Mesendoderm (in vitro differentiated cells): ENCODE data around the gene KLHL1.
A peak's percentile ranks its signal among the peaks of the same experiment; 100 is the strongest.

Source experiments
- DNase-seq: peaks from one replicate; pipeline ENCODE4 v3.0.0; 2013
- H2AK5ac ChIP-seq: 2 replicates; pipeline ENCODE4 v1.6.1; 2013; ENCODE audit warnings: low read length, inconsistent platforms
- H2BK120ac ChIP-seq: 2 replicates; pipeline ENCODE4 v1.6.1; 2013; ENCODE audit warnings: low read depth, mild to moderate bottlenecking, low read length, moderate library complexity, mixed read lengths
- H2BK15ac ChIP-seq: replicated peaks from 2 replicates; pipeline ENCODE4 v1.6.1; 2013; ENCODE audit warnings: low read depth, mild to moderate bottlenecking, moderate library complexity
- H2BK5ac ChIP-seq: 2 replicates; pipeline ENCODE4 v1.6.1; 2013; ENCODE audit warnings: low read length, inconsistent platforms
- H3K18ac ChIP-seq: 2 replicates; pipeline ENCODE4 v1.6.1; 2013; ENCODE audit warnings: mild to moderate bottlenecking, low read length, mixed read lengths
- H3K23ac ChIP-seq: one replicate; pipeline ENCODE4 v1.6.1; 2013; ENCODE audit warnings: low read length
- H3K27ac ChIP-seq: 2 replicates; pipeline ENCODE4 v1.5.1; 2013; ENCODE audit warnings: low read depth, mild to moderate bottlenecking, inconsistent platforms, low read length, moderate library complexity
- H3K27me3 ChIP-seq: 2 replicates; pipeline ENCODE4 v1.6.1; 2013; ENCODE audit warnings: low read length, control low read depth, mild to moderate bottlenecking, inconsistent platforms; ENCODE audit not compliant: insufficient read depth, poor library complexity
- H3K36me3 ChIP-seq: 2 replicates; pipeline ENCODE4 v1.6.1; 2013; ENCODE audit warnings: low read length, inconsistent platforms; ENCODE audit not compliant: control insufficient read depth, insufficient read depth
- H3K4ac ChIP-seq: one replicate; pipeline ENCODE4 v1.6.1; 2013; ENCODE audit warnings: low read depth, mild to moderate bottlenecking, low read length, moderate library complexity
- H3K4me1 ChIP-seq: 2 replicates; pipeline ENCODE4 v1.6.1; 2013; ENCODE audit warnings: low read depth, low read length, inconsistent platforms; ENCODE audit not compliant: control insufficient read depth
- H3K4me2 ChIP-seq: 2 replicates; pipeline ENCODE4 v1.6.1; 2013; ENCODE audit warnings: low read length
- H3K4me3 ChIP-seq: 2 replicates; pipeline ENCODE4 v1.5.1; 2013; ENCODE audit warnings: mild to moderate bottlenecking, low read length
- H3K56ac ChIP-seq: one replicate; pipeline ENCODE4 v1.6.1; 2013; ENCODE audit warnings: low read length
- H3K79me1 ChIP-seq: 2 replicates; pipeline ENCODE4 v1.6.1; 2013; ENCODE audit warnings: low read length, inconsistent platforms
- H3K79me2 ChIP-seq: 2 replicates; pipeline ENCODE4 v1.6.1; 2013; ENCODE audit warnings: mild to moderate bottlenecking, low read length; ENCODE audit not compliant: control insufficient read depth, insufficient read depth
- H3K9ac ChIP-seq: 2 replicates; pipeline ENCODE4 v1.6.1; 2013; ENCODE audit warnings: low read length, inconsistent platforms
- H4K5ac ChIP-seq: one replicate; pipeline ENCODE4 v1.6.1; 2013; ENCODE audit warnings: low read length
- H4K8ac ChIP-seq: one replicate; pipeline ENCODE4 v1.6.1; 2013; ENCODE audit warnings: low read depth, mild to moderate bottlenecking, control low read depth, low read length, moderate library complexity
- WGBS: extraction: QIAGEN DNeasy Blood & Tissue Kit; methylation state at CpG from one replicate; pipeline ENCODE4 v1.1.7; 2013; ENCODE audit warnings: low lambda C conversion rate, missing lambda C conversion rate; ENCODE audit not compliant: insufficient coverage; ENCODE audit errors: extremely low coverage; 5-methylcytosine and 5-hydroxymethylcytosine counted together

Gene KLHL1

GRCh38 chr13:69872321-69873047, 235.8 kb downstream of the KLHL1 start:
- DNase-seq, result no peak
- Histone ChIP-seq H3K4me1 (no peaks in the 10 kb centered on the region), H3K27me3 (no peaks in the 10 kb centered on the region), H3K79me1 (no peaks in the 10 kb centered on the region), H3K4ac (no peak overlapping the region), H3K36me3 (no peaks in the 10 kb centered on the region), H3K18ac (no peak overlapping the region), H2BK15ac (no peak overlapping the region), H2BK5ac (no peak overlapping the region), H3K27ac (no peak overlapping the region), H2BK120ac (no peak overlapping the region), H4K8ac (no peak overlapping the region), H3K23ac (no peak overlapping the region), H3K4me2 (no peak overlapping the region), H2AK5ac (no peak overlapping the region), H4K5ac (no peak overlapping the region), H3K4me3 (no peak overlapping the region), H3K56ac (no peak overlapping the region), H3K9ac (no peak overlapping the region), H3K79me2 (no peaks in the 10 kb centered on the region)
- WGBS, result no CpG with 5 or more reads among the region's 4 CpGs

- Histone ChIP-seq H3K4ac (no peak overlapping the region), H3K36me3 (no peaks in the 10 kb centered on the region), H4K5ac (no peak overlapping the region), H3K9ac (no peak overlapping the region), H3K27ac (no peak overlapping the region), H3K4me2 (no peak overlapping the region), H3K4me3 (no peak overlapping the region), H2BK15ac (no peak overlapping the region), H3K27me3 (no peaks in the 10 kb centered on the region), H4K8ac (no peak overlapping the region), H2AK5ac (no peak overlapping the region), H3K18ac (no peak overlapping the region), H3K79me1 (no peaks in the 10 kb centered on the region), H3K23ac (no peak overlapping the region), H2BK5ac (no peak overlapping the region), H3K56ac (no peak overlapping the region), H3K79me2 (no peaks in the 10 kb centered on the region), H2BK120ac (no peak overlapping the region), H3K4me1 (no peaks in the 10 kb centered on the region)
- WGBS, result no CpG with 5 or more reads among the region's 4 CpGs
- DNase-seq, result no peak
Observed at GRCh38 chr13:69866555-69866954, 241.7 kb downstream of the KLHL1 start.

GRCh38 chr13:69857183-69857821, 250.9 kb downstream of the KLHL1 start:
- no peak overlapping the region for H4K8ac ChIP-seq
- H3K18ac ChIP-seq, result no peak overlapping the region
- WGBS, result no CpG with 5 or more reads among the region's 4 CpGs

GRCh38 chr13:69856331-69856730, 251.9 kb downstream of the KLHL1 start:
- no peak overlapping the region for H2AK5ac ChIP-seq
- no peak overlapping the region for H4K8ac ChIP-seq
- no peak overlapping the region for H2BK5ac ChIP-seq
- H3K79me1 ChIP-seq, result no peaks in the 10 kb centered on the region
- DNase-seq, result peak; percentile 86
- H3K27me3 ChIP-seq, result no peaks in the 10 kb centered on the region
- H3K9ac ChIP-seq, result no peak overlapping the region
- H3K4me3 ChIP-seq, result no peak overlapping the region
- H3K18ac ChIP-seq, result no peak overlapping the region
- H3K36me3 ChIP-seq, result no peaks in the 10 kb centered on the region
- H3K4me1 ChIP-seq, result no peaks in the 10 kb centered on the region
- no peak overlapping the region for H3K23ac ChIP-seq
- no peak overlapping the region for H3K4ac ChIP-seq
- WGBS, result no CpG with 5 or more reads among the region's 3 CpGs
- H4K5ac ChIP-seq, result no peak overlapping the region
- H2BK120ac ChIP-seq, result no peak overlapping the region
- H3K4me2 ChIP-seq, result no peak overlapping the region
- H3K27ac ChIP-seq, result no peak overlapping the region
- no peak overlapping the region for H2BK15ac ChIP-seq
- no peaks in the 10 kb centered on the region for H3K79me2 ChIP-seq
- H3K56ac ChIP-seq, result no peak overlapping the region

More at GRCh38 chr13:69857183-69857821, 250.9 kb downstream of the KLHL1 start:
- Histone ChIP-seq H2BK5ac (no peak overlapping the region), H3K56ac (no peak overlapping the region), H2BK120ac (no peak overlapping the region), H3K36me3 (no peaks in the 10 kb centered on the region), H3K4me3 (no peak overlapping the region), H3K79me1 (no peaks in the 10 kb centered on the region), H3K4ac (no peak overlapping the region), H3K27ac (no peak overlapping the region), H3K4me1 (no peaks in the 10 kb centered on the region), H3K23ac (no peak overlapping the region), H4K5ac (no peak overlapping the region), H2BK15ac (no peak overlapping the region), H3K27me3 (no peaks in the 10 kb centered on the region), H2AK5ac (no peak overlapping the region), H3K79me2 (no peaks in the 10 kb centered on the region), H3K9ac (no peak overlapping the region), H3K4me2 (no peak overlapping the region)
- DNase-seq, result peak; percentile 81

- H3K79me1 ChIP-seq, result no peaks in the 10 kb centered on the region
- no peaks in the 10 kb centered on the region for H3K36me3 ChIP-seq
- no peak overlapping the region for H2BK120ac ChIP-seq
- peak; percentile 84 for DNase-seq
- H3K4me3 ChIP-seq, result no peak overlapping the region
- H3K4me2 ChIP-seq, result no peak overlapping the region
- H3K56ac ChIP-seq, result peak overlapping the region; percentile 35
- H4K8ac ChIP-seq, result no peak overlapping the region
- H3K4me1 ChIP-seq, result peaks cover 7% of the 10 kb centered on the region
- H3K4ac ChIP-seq, result no peak overlapping the region
- no peak overlapping the region for H3K18ac ChIP-seq
- no peak overlapping the region for H2BK15ac ChIP-seq
- no peak overlapping the region for H3K27ac ChIP-seq
- no CpG with 5 or more reads among the region's 2 CpGs for WGBS
- no peak overlapping the region for H4K5ac ChIP-seq
- no peak overlapping the region for H3K9ac ChIP-seq
- no peak overlapping the region for H3K23ac ChIP-seq
- H3K79me2 ChIP-seq, result no peaks in the 10 kb centered on the region
- H2BK5ac ChIP-seq, result no peak overlapping the region
- no peaks in the 10 kb centered on the region for H3K27me3 ChIP-seq
- no peak overlapping the region for H2AK5ac ChIP-seq
Observed at GRCh38 chr13:69828527-69828926, 279.7 kb downstream of the KLHL1 start.
